Endodermal cell (in vitro differentiated cells): ENCODE results near the gene IL1RAP. TPM values are rescaled to one million over a fixed set of nuclear protein-coding genes. Genes with fewer than 3 reads are reported as not detected.

Source experiments
- DNase-seq: peaks from one replicate; pipeline ENCODE4 v3.0.0-alpha.2; 2017
- H3K27ac ChIP-seq: 2 replicates; pipeline ENCODE4 v1.5.1; 2013; ENCODE audit warnings: mild to moderate bottlenecking, low read depth, low read length, moderate library complexity
- H3K27me3 ChIP-seq: 2 replicates; pipeline ENCODE4 v1.6.1; 2013; ENCODE audit warnings: mild to moderate bottlenecking, low read length, moderate library complexity; ENCODE audit not compliant: insufficient read depth, control insufficient read depth, poor library complexity, severe bottlenecking
- H3K36me3 ChIP-seq: 2 replicates; pipeline ENCODE4 v1.7.0; 2013; ENCODE audit warnings: mild to moderate bottlenecking, low read length, moderate library complexity; ENCODE audit not compliant: control insufficient read depth, insufficient read depth
- H3K4me1 ChIP-seq: one replicate; pipeline ENCODE4 v1.7.0; 2013; ENCODE audit warnings: low read length; ENCODE audit not compliant: control insufficient read depth, insufficient read depth
- H3K4me3 ChIP-seq: 2 replicates; pipeline ENCODE4 v1.5.1; 2013; ENCODE audit warnings: mild to moderate bottlenecking, low read length, moderate library complexity
- H3K9ac ChIP-seq: 2 replicates; pipeline ENCODE4 v1.6.1; 2013; ENCODE audit warnings: mild to moderate bottlenecking, low read length, moderate library complexity; ENCODE audit not compliant: poor library complexity, severe bottlenecking; ENCODE audit errors: extremely low read depth
- H3K9me3 ChIP-seq: 2 replicates; pipeline ENCODE4 v1.6.1; 2013; ENCODE audit warnings: mild to moderate bottlenecking, low read length, moderate library complexity; ENCODE audit not compliant: control insufficient read depth
- H3K27ac Mint-ChIP-seq: 2 replicates; pipeline ENCODE4 v1.8.0; 2020; ENCODE audit warnings: mixed read lengths
- H3K27me3 Mint-ChIP-seq: 2 replicates; pipeline ENCODE4 v1.8.0; 2021; ENCODE audit warnings: mild to moderate bottlenecking, mixed read lengths; ENCODE audit not compliant: insufficient read depth
- H3K36me3 Mint-ChIP-seq: 2 replicates; pipeline ENCODE4 v1.8.0; 2020; ENCODE audit warnings: low read depth, mixed read lengths
- H3K4me1 Mint-ChIP-seq: 2 replicates; pipeline ENCODE4 v1.8.0; 2020; ENCODE audit warnings: mixed read lengths
- H3K4me3 Mint-ChIP-seq: 2 replicates; pipeline ENCODE4 v1.8.0; 2020; ENCODE audit warnings: mild to moderate bottlenecking, moderate library complexity, mixed read lengths
- H3K9me3 Mint-ChIP-seq: 2 replicates; pipeline ENCODE4 v1.8.0; 2020; ENCODE audit warnings: mild to moderate bottlenecking, mixed read lengths
- CTCF ChIP-seq: fragments of 200-600 bp; sonication (generic); conservative IDR thresholded peaks from 2 replicates; pipeline ENCODE4 v1.5.0; 2021; ENCODE audit warnings: antibody characterized with exemption, mild to moderate bottlenecking
- WGBS, 2 experiments: methylation state at CpG; one replicate each; pipeline versions ENCODE4 v1.1.5 to v1.1.7; 2013; ENCODE audit warnings: missing lambda C conversion rate in 2 of 2, mixed read lengths in 1 of 2; ENCODE audit not compliant: insufficient coverage in 1 of 2, insufficient read length in 1 of 2; 5-methylcytosine and 5-hydroxymethylcytosine counted together
- total RNA-seq, 2 donors: library from RNA; stranded (reverse); fragmentation: NEBNext Ultra II Directional in 1 of 2; extraction: Animal tissue kit (Norgen Biotek cat#: 25700) in 1 of 2; gene quantifications; 2 replicates in 1 of 2; 3 replicates in 1 of 2; pipeline ENCODE4 v1.2.1, GENCODE V29; 2021

Gene IL1RAP
- total RNA-seq, 2 donors from 2014 or later, result 2.6 to 6.0 TPM

GRCh38 chr3:190655933-190656332 lies 142.0 kb downstream of the IL1RAP start:
- no peak for TF ChIP-seq CTCF
- Histone ChIP-seq H3K9me3 (no peaks in the 10 kb centered on the region), H3K9ac (no peak overlapping the region), H3K27me3 (no peaks in the 10 kb centered on the region), H3K36me3 (no peaks in the 10 kb centered on the region), H3K4me3 (no peak overlapping the region), H3K4me1 (no peaks in the 10 kb centered on the region), H3K27ac (no peak overlapping the region)
- no peaks in the 10 kb centered on the region for H3K36me3 Mint-ChIP-seq
- H3K27me3 Mint-ChIP-seq, result no peaks in the 10 kb centered on the region
- 91 to 97% methylated on average over 5 of the region's 5 CpGs for WGBS, 2 experiments
- H3K4me3 Mint-ChIP-seq, result no peak overlapping the region
- no peak overlapping the region for H3K27ac Mint-ChIP-seq
- H3K9me3 Mint-ChIP-seq, result peaks cover 3% of the 10 kb centered on the region
- no peak for DNase-seq
- no peaks in the 10 kb centered on the region for H3K4me1 Mint-ChIP-seq

DNA sequence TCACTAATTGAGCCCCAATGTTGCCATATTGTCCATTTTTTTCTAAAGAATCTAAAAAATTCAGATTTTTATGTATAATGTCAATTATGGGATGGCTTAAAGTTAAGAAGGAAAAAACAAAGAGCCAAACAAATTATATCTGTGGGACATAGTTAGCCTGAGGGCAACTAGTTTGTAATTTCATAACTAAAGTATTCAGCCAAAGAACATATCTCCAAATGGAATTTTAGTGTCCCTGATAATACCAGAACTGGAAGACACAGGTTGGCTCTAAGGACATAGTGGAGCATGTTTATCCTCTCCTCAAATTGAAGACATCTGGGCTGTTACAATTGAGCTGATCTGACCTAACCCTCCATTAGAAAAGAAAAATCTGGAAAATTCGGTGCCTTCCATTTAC lies 144.2 kb downstream of the IL1RAP start:
- Histone ChIP-seq H3K27ac (no peak overlapping the region), H3K36me3 (no peaks in the 10 kb centered on the region), H3K4me3 (no peak overlapping the region), H3K9ac (no peak overlapping the region), H3K4me1 (no peaks in the 10 kb centered on the region), H3K27me3 (no peaks in the 10 kb centered on the region), H3K9me3 (no peaks in the 10 kb centered on the region)
- Mint-ChIP-seq H3K36me3 (no peaks in the 10 kb centered on the region), H3K9me3 (peaks cover 3% of the 10 kb centered on the region), H3K27ac (no peak overlapping the region), H3K27me3 (no peaks in the 10 kb centered on the region), H3K4me1 (no peaks in the 10 kb centered on the region), H3K4me3 (no peak overlapping the region)
- TF ChIP-seq CTCF, result no peak
- no peak for DNase-seq
- WGBS, 2 experiments, result 88 to 100% methylated on average over 1 of the region's 1 CpG

GRCh38 chr3:190666821-190667220 lies 152.9 kb downstream of the IL1RAP start:
- no peak for TF ChIP-seq CTCF
- no peaks in the 10 kb centered on the region for H3K36me3 ChIP-seq
- no peak overlapping the region for H3K4me3 ChIP-seq
- no peak for DNase-seq
- H3K27ac ChIP-seq, result no peak overlapping the region
- H3K9ac ChIP-seq, result no peak overlapping the region
- WGBS, 2 experiments, result 92% methylated on average over 2 of the region's 2 CpGs; no CpG with 5 or more reads in 1 of the 2 experiments
- Mint-ChIP-seq H3K4me3 (no peak overlapping the region), H3K36me3 (no peaks in the 10 kb centered on the region), H3K9me3 (no peaks in the 10 kb centered on the region), H3K27me3 (no peaks in the 10 kb centered on the region), H3K4me1 (no peaks in the 10 kb centered on the region), H3K27ac (no peak overlapping the region)
- no peaks in the 10 kb centered on the region for H3K4me1 ChIP-seq
- no peaks in the 10 kb centered on the region for H3K27me3 ChIP-seq
- no peaks in the 10 kb centered on the region for H3K9me3 ChIP-seq
